B cell (primary cell): Measurements from ENCODE around the gene LIPE.

Experiments used
- CTCF ChIP-seq: fragments of 200-600 bp; IDR thresholded peaks from one replicate; pipeline ENCODE4 v1.8.0; 2022; ENCODE audit warnings: antibody characterized with exemption, mild to moderate bottlenecking
- EZH2 ChIP-seq: IDR thresholded peaks from 2 replicates; pipeline ENCODE4 v1.6.1; 2012; ENCODE audit warnings: borderline replicate concordance, low read depth, mild to moderate bottlenecking, moderate library complexity, low read length; ENCODE audit not compliant: insufficient read depth, poor library complexity, severe bottlenecking

- no peak for TF ChIP-seq CTCF
- TF ChIP-seq EZH2, result no peak
Observed at GRCh38 chr19:42357290-42357689, 69.9 kb downstream of the LIPE start.
